Measurements from ENCODE around the gene C17orf114.

The C17orf114 gene

GRCh38 chr17:4839965-4840892 lies 38.1 kb upstream of the C17orf114 start:
- TF ChIP-seq POLR2A (IDR thresholded peaks at IDR 0.05), result no peak
- TF ChIP-seq CTCF (IDR thresholded peaks at IDR 0.05), result no peak
- Histone ChIP-seq H3K9me3 (no peaks in the 10 kb centered on the region), H3K27me3 (no peaks in the 10 kb centered on the region), H3K27ac (no peak overlapping the region), H3K4me3 (no peak overlapping the region), H3K4me1 (peaks cover 30% of the 10 kb centered on the region), H3K36me3 (replicated peaks in 1 of 2; ENCODE audit: insufficient read depth in 1 of 2, low read depth in 2 of 2) (no peaks in the 10 kb centered on the region)
- ATAC-seq (no peak), DNase-seq (no peak)
- intact Hi-C loops (cut with DNase I), result no loop called here
- WGBS, 2 donors, result 83 to 85% methylated on average over 8 of the region's 8 CpGs

- 84 to 87% methylated on average over 8 of the region's 8 CpGs for WGBS, 2 donors
- no peak for TF ChIP-seq POLR2A (IDR thresholded peaks at IDR 0.05)
- TF ChIP-seq CTCF (IDR thresholded peaks at IDR 0.05), result no peak
- Histone ChIP-seq H3K36me3 (replicated peaks in 1 of 2; ENCODE audit: insufficient read depth in 1 of 2, low read depth in 2 of 2) (no peaks in the 10 kb centered on the region), H3K27ac (no peak overlapping the region), H3K4me3 (no peak overlapping the region), H3K4me1 (peaks cover 40% of the 10 kb centered on the region), H3K27me3 (no peaks in the 10 kb centered on the region), H3K9me3 (no peaks in the 10 kb centered on the region)
- ATAC-seq, result no peak
- intact Hi-C loops (cut with DNase I), result no loop called here
- DNase-seq, result no peak
These were observed 37.1 kb upstream of the C17orf114 start for GRCh38 chr17:4839221-4839620.

- Histone ChIP-seq H3K36me3 (replicated peaks in 1 of 2; ENCODE audit: insufficient read depth in 1 of 2, low read depth in 2 of 2) (no peaks in the 10 kb centered on the region), H3K4me3 (no peak overlapping the region), H3K9me3 (no peaks in the 10 kb centered on the region), H3K27me3 (no peaks in the 10 kb centered on the region), H3K4me1 (peaks cover 47% of the 10 kb centered on the region), H3K27ac (no peak overlapping the region)
- WGBS, 2 donors, result 79 to 96% methylated on average over 2 to 3 of the region's 3 CpGs
- intact Hi-C loops (cut with DNase I), result no loop called here
- DNase-seq, result no peak
- no peak for TF ChIP-seq CTCF (IDR thresholded peaks at IDR 0.05)
- no peak for TF ChIP-seq POLR2A (IDR thresholded peaks at IDR 0.05)
- ATAC-seq, result no peak
These were observed 36.2 kb upstream of the C17orf114 start for GRCh38 chr17:4838309-4838785.

- no peak for DNase-seq
- no peak for TF ChIP-seq CTCF (IDR thresholded peaks at IDR 0.05)
- no peak for TF ChIP-seq POLR2A (IDR thresholded peaks at IDR 0.05)
- Histone ChIP-seq H3K4me1 (peaks cover 47% of the 10 kb centered on the region), H3K27ac (peak overlapping the region in 2 of 4 donors; percentile 2 to 5), H3K4me3 (no peak overlapping the region), H3K36me3 (replicated peaks in 1 of 2; ENCODE audit: insufficient read depth in 1 of 2, low read depth in 2 of 2) (no peaks in the 10 kb centered on the region), H3K27me3 (no peaks in the 10 kb centered on the region), H3K9me3 (no peaks in the 10 kb centered on the region)
- ATAC-seq, result no peak
- WGBS, 2 donors, result 40 to 45% methylated on average over 13 of the region's 13 CpGs
- intact Hi-C loops (cut with DNase I), result no loop called here
These were observed 35.6 kb upstream of the C17orf114 start for GRCh38 chr17:4837471-4838308.
